Right atrium auricular region (tissue), 2 donors: Measurements from ENCODE around the gene FLT1. TPM values are rescaled to one million over a fixed set of nuclear protein-coding genes. Genes with fewer than 3 reads are reported as not detected.

Source experiments
- DNase-seq: peaks from one replicate; pipeline ENCODE4 v3.0.0-alpha.2; 2019; ENCODE audit warnings: low spot score
- H3K27ac ChIP-seq, 2 donors: fragments of 200-600 bp; sonication (generic); 1 replicate in 1 of 2; 2 replicates in 1 of 2; pipeline ENCODE4 v1.5.1; 2016 to 2019
- H3K27me3 ChIP-seq, 2 donors: fragments of 200-600 bp; sonication (generic); one replicate each; pipeline versions ENCODE4 v1.5.1 to v1.6.0; 2017 to 2019
- H3K36me3 ChIP-seq: fragments of 200-600 bp; sonication (generic); one replicate; pipeline ENCODE4 v1.5.1; 2016
- H3K4me1 ChIP-seq, 2 donors: fragments of 200-600 bp; sonication (generic); one replicate each; pipeline versions ENCODE4 v1.5.1 to v1.6.0; 2017 to 2019
- H3K4me3 ChIP-seq, 2 donors: fragments of 200-600 bp; sonication (generic); 1 replicate in 1 of 2; 2 replicates in 1 of 2; pipeline ENCODE4 v1.5.1; 2017 to 2019; ENCODE audit warnings: mild to moderate bottlenecking in 1 of 2, moderate library complexity in 1 of 2
- H3K9me3 ChIP-seq, 2 donors: fragments of 200-600 bp; sonication (generic); one replicate each; pipeline ENCODE4 v1.5.1; 2019
- CTCF ChIP-seq, 2 donors: fragments of 200-600 bp; sonication (generic); IDR thresholded peaks; one replicate each; pipeline ENCODE4 v1.5.1; 2019; ENCODE audit warnings: antibody characterized with exemption in 2 of 2
- total RNA-seq, 2 donors: library from RNA; depleted of rRNA; stranded (reverse); fragments of >200 nt; gene quantifications; one replicate each; pipeline ENCODE4 v1.1.0, GENCODE V29; 2016

The FLT1 gene
- total RNA-seq, 2 donors from 2014 or later, result 40.0 to 51.3 TPM

DNA sequence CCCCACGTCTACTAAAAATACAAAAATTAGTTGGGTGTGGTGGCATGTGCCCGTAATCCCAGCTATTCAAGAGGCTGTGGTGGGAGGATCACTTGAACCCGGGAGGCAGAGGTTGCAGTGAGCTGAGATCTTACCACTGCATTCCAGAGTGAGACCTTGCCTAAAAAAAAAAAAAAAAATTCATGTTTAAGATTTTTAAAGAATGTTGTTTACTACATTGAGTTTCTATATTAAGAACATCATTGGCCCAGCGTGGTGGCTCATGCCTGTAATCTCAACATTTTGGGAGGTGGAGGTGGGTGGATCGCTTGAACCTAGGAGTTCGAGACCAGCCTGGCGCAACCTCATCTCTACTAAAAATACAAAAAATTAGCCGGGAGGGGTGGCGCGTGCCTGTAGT is 31.9 kb upstream of the FLT1 start:
- DNase-seq, result no peak
- Histone ChIP-seq H3K4me3 (no peak overlapping the region), H3K36me3 (no peaks in the 10 kb centered on the region), H3K9me3 (no peaks in the 10 kb centered on the region), H3K27ac (no peak overlapping the region), H3K27me3 (no peaks in the 10 kb centered on the region), H3K4me1 (peaks cover 0 to 15% of the 10 kb centered on the region in 2 donors)
- TF ChIP-seq CTCF (IDR thresholded peaks at IDR 0.05), result no peak

GRCh38 chr13:28522871-28523270 is 27.9 kb upstream of the FLT1 start:
- no peaks in the 10 kb centered on the region for H3K9me3 ChIP-seq
- no peak for DNase-seq

GRCh38 chr13:28513745-28514144 is 18.8 kb upstream of the FLT1 start:
- no peak for DNase-seq
- no peaks in the 10 kb centered on the region for H3K9me3 ChIP-seq
- no peak overlapping the region for H3K4me3 ChIP-seq
- H3K27ac ChIP-seq, result no peak overlapping the region
- H3K36me3 ChIP-seq, result no peaks in the 10 kb centered on the region
- no peaks in the 10 kb centered on the region for H3K27me3 ChIP-seq
- no peak for TF ChIP-seq CTCF (IDR thresholded peaks at IDR 0.05)
- no peaks in the 10 kb centered on the region for H3K4me1 ChIP-seq

More at GRCh38 chr13:28522871-28523270, 27.9 kb upstream of the FLT1 start:
- Histone ChIP-seq H3K4me1 (no peaks in the 10 kb centered on the region), H3K4me3 (no peak overlapping the region), H3K27me3 (no peaks in the 10 kb centered on the region), H3K27ac (no peak overlapping the region), H3K36me3 (no peaks in the 10 kb centered on the region)
- no peak for TF ChIP-seq CTCF (IDR thresholded peaks at IDR 0.05)

DNA sequence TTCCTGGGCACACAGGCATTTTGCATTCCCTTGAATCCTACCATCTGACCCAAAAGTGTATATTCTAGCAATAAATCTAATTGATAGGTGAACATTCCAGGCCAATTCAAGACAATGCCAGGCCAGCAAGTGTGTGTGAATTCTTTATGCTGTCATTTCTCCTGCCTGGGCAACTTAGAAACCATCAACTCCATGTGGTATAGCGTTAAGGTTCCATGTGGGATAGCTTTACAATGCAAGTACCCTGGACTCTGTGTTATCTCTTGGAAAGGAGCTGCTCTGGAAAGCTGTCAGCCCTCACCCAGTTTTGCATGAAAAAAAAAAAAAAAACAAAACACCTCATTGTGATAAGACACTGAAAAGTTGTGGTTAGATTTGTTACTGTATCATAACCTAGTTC is 15.6 kb upstream of the FLT1 start:
- Histone ChIP-seq H3K27me3 (no peaks in the 10 kb centered on the region), H3K4me1 (no peaks in the 10 kb centered on the region), H3K36me3 (no peaks in the 10 kb centered on the region), H3K27ac (no peak overlapping the region), H3K9me3 (no peaks in the 10 kb centered on the region), H3K4me3 (no peak overlapping the region)
- TF ChIP-seq CTCF (IDR thresholded peaks at IDR 0.05), result no peak
- no peak for DNase-seq

DNA sequence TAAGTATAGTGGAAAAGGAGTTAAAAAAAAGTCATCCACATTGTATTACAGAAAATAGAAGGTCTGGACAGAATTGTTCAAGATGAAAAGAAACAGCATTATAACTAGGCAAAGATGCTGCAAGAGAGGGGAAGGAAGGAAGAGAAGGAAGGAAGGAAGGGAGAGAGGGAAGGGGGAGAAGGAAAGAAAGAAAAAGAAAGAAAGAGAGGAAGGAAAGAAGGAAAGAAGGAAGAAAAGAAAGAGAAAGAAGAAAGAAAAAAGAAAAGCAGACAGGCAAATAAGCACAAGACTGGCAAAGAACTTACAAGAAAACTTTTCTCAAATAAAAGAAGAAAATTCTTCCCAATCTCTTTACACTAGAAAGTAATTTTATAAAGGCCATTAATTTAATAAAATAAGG is 15.1 kb upstream of the FLT1 start:
- TF ChIP-seq CTCF (IDR thresholded peaks at IDR 0.05), result no peak
- Histone ChIP-seq H3K9me3 (no peaks in the 10 kb centered on the region), H3K27ac (no peak overlapping the region), H3K4me1 (no peaks in the 10 kb centered on the region), H3K4me3 (no peak overlapping the region), H3K36me3 (no peaks in the 10 kb centered on the region), H3K27me3 (no peaks in the 10 kb centered on the region)
- DNase-seq, result no peak

GRCh38 chr13:28505543-28506135 is 10.7 kb upstream of the FLT1 start:
- Histone ChIP-seq H3K27me3 (no peaks in the 10 kb centered on the region), H3K4me1 (no peaks in the 10 kb centered on the region), H3K9me3 (no peaks in the 10 kb centered on the region), H3K4me3 (no peak overlapping the region), H3K36me3 (no peaks in the 10 kb centered on the region), H3K27ac (no peak overlapping the region)
- no peak for DNase-seq
- TF ChIP-seq CTCF (IDR thresholded peaks at IDR 0.05), result no peak
